CD4-positive, alpha-beta T cell treated with Interleukin-2 at 100 ng/mL for 4 hours (primary cell): ENCODE data around the gene PRB3.

Source experiments
- DNase-seq: peaks from one replicate; pipeline ENCODE4 v3.0.0-alpha.2; 2020; ENCODE audit warnings: low spot score

PRB3 gene

DNA sequence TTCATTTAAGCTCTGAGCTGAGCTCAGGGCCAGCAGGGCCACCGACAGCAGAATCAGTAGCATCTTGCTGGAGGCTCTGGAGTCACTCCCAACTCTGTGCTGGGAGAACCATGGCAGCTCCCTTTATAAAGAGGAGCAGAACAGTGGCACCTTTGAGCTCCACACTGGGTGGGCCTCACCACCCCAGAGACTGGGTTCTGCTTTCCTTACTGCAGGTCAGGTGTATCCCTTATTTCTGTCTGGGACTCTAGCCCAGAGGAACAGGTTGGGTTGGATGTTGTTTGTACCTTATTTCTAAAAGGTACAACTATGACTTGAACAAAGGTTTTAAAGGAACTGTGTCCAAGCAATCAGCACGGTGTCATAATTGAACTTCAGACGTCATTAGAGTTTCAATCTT is at the start of gene PRB3:
Gene PRB3 (minus strand): TSS at position 101 of the 400 bp plus-strand sequence. CDS start 38 bp downstream, at position 63.
- no peak for DNase-seq

DNA sequence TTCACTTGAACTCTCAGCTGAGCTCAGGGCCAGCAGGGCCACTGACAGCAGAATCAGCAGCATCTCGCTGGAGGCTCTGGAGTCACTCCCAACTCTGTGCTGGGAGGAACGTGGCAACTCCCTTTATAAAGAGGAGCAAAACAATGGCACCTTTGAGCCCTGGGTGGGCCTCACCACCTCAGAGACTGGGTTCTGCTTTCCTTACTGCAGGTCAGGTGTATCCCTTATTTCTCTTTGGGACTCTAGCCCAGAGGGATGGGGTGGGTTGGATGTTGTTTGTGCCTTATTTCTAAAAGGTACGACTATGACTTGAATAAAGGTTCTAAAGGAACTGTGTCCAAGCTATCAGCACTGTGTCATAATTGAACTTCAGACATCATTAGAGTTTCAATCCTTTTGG is 40.8 kb upstream of the PRB3 start, which contains the start of gene PRB4:
Gene PRB4 (minus strand): TSS at position 101 of the 400 bp plus-strand sequence. CDS start 38 bp downstream, at position 63.
- DNase-seq, result no peak

DNA sequence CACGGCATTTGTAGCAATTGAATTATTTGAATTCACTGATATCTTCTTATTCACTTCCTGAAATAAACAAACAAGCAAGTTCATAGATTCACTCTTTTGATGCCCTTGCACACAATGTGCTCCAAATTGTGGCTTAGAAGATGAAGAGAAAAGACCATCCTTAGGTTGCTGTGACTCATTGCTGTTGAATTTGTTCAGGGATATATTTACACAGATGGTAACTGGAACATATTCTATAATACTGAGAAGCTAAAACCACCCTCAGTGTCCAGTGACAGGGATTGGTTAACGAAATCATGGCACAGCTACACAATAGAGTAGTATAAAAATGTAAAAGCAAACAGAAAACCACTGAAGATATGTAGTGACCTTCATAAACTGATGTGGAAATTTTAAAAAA is 37.6 kb upstream of the PRB3 start:
- DNase-seq, result no peak

DNA sequence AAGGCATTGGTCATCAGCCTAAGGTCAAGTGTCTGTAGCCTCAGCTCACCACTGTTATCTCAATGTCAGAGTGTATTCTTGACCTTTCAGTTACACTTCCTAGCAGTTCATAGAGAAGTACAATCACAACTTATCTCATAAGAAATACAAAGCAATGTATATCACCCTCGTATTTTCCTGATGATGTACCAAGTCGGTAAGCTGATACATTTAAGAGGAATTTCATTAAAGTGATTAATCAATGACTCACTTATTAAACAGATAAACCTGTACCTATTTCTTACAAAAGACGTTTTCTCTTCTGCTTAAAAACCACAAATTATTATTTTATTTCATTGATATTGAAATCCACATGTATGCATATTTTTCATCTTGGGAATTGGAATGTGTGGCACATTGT is 3.9 kb upstream of the PRB3 start:
- no peak for DNase-seq

DNA sequence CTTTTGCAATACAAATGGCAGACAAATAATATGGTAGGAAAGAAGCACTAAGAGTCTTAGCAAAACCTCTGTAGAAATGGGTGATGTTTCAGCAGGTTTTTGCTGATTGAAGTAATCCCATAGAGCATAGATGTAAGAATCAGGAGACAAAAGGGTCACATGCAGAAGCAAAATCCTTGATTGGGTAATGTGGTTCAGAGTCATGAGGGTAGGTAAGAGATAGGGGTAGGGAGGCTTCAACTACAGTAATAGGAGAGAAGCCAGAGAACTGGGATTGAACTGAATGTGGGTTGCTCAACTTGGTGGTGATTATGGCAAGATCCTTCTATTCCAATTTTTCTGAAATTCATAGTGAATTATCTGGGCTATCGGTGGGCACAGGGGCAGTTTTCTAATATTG is 5.0 kb downstream of the PRB3 start:
- no peak for DNase-seq

DNA sequence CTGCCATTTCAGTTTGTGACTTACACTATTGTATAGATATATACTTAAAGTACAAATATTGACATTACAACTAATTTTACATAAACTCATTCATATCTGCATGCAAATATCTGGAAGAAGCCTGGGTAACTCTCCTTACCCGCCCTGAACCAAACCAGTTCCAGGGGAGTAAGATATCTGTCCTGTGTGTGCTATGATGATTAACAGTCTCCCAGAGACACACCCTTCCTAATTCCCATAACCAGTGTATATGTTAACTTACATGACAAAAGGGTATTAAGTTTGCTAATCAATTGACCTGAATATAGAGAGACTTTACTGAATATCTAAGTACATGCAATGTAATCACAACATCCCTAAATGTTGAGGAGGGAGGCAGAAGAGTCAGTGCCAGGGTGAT is 23.0 kb downstream of the PRB3 start:
- DNase-seq, result no peak

DNA sequence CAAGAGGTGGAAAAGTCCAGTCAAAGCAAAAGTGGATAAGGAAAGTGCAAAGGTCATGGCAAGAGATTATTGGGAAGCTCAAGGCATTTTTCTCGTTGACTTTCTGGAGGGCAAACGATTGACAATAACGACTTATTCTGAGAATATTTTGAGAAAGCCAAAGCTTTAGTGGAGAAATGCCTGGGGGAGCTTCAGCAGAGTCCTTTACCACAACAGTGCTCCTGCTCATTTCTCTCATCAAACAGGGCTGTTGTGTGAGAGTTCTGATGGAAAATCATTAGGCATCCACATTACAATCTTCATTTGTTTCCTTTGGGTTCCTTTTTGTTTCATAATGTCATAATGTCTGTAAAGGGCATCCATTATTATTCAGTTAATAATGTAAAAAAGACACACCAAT is 26.9 kb downstream of the PRB3 start:
- DNase-seq, result no peak

DNA sequence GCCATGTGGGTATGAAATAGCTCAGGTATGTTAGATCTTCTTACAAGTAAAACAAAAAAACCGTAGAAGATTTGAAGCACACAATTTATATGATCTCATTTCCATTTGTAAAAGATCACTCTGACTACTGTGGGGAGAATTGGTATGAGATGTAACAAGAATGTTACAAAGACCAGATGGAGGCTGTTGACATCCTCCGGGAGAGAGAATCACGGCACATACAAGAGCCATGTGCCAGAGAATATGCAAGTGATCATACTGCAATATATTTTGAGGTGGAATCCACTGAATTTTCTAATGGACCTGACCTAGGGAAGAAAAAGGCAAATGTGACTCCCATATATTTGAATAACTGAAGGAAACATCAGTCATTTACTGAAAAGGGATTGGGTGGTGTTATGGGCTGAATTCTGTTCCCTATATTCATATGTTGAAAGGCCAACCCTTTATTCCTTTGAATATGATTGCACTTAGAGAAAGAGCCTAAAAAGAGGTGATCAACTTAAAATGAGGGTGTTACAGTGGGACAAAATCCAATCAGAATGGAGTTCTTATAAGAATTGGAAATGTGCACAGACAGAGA is 29.1 kb downstream of the PRB3 start:
- DNase-seq, result no peak

DNA sequence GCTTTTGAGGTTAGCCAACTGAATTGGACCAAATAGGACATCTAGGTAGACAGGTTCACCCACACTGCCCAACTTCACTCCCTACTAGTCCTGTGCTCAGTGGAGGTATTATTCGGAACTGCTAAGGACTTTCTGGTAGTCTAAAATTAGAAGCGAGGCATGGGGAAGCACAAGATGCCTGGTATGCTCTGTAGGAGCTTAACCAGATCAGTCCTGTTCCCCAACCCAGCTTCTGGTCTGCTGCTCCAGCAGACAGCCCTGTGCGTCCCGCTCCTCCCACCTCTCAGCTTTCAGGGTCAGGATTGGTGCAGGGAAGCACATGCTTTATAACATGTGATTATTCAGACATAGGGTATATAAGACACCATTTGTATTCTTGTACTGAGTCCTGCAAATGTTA is 31.2 kb downstream of the PRB3 start:
- DNase-seq, result no peak

DNA sequence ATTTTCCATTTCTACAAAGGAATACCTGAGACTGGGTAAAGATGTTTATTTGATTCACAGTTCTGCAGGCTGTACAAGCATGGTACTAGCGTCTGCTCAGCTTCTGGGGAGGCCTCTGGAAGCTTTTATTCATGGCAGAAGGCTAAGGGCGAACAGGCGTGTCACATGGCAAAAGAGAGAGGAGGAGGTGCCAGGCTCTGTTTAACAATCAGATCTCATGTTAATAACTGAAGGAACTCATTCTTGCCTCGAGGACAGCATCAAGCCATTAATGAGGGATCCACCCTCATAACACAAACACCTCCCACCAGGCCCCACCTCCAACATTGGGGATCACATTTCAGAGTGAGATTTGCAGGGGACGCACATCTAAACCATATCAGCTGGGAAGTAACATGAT is 36.0 kb downstream of the PRB3 start:
- DNase-seq, result no peak

DNA sequence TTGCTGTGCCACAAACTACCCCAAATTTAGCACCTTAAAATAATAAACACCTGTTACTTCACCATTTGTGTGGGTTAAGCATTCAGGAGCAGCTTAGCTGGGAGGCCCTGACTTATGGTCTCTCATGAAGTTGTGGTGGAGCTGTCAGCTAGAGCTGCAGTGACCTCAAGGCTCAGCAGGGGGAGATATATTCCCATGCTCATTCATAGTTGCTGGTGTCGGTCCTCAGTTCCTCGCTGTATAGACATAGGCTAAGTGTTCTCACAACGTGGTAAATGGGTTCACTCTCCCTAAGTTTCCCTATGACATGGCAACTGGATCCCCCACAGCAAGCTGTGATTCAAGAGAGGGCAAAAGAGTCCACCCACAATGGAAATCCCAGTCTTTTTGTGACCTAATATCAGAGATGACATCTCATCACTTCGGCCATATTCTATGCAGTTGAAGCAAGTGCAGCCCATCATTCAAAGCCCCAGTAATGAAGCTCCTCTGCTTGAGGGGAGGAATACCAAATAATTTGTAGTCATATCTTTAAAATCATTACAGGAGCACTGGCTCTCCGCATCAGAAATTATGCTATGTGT is 41.1 kb downstream of the PRB3 start:
- DNase-seq, result peak; percentile 24

DNA sequence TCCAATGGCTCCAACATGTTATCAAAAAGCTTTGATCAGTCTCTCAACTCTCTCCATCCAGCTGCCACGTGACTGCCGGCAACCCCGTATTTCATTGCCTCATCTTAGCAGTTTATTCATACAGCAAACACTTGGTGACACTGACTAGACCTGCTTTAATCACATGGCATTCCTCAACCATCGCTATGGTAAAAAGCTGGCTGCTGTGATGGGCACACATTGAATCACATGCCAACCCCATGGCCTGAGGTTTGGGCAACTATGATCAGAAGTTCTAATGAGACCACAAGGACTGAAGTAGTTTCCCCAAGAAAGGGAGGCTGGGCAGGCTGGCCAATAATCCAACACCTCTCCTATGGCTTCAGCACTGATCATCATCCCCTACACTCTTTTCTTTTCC is 42.1 kb downstream of the PRB3 start:
- DNase-seq, result no peak
